Measurements from ENCODE around the gene TBC1D5. TPM values are rescaled to one million over a fixed set of nuclear protein-coding genes. Genes with fewer than 3 reads are reported as not detected.

Gene TBC1D5
- total RNA-seq, 1 donor from 2014 or later: 32.1 TPM

DNA sequence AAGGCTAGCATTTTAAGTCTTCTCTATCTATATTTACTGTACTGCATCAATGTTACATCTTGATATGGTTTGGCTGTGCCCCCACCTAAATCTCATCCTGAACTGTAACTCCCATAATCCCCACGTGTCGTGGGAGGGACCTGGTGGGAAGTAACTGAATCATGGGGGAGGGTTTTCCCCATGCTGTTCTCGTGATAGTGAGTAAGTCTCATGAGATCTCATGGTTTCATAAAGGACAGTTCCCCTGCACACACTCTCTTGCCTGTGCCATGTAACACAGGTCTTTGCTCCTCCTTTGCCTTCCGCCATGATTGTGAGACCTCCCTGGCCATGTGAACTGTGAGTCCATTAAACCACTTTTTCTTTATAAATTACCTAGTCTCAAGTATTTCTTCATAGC lies 161.5 kb downstream of the TBC1D5 start:
- no peak for TF ChIP-seq CTCF (conservative IDR thresholded peaks at IDR 0.05; ENCODE audit: low read depth, low read length)
- no peak overlapping the region for H3K4me3 ChIP-seq (ENCODE audit: low read depth, low read length)
- DNase-seq (ENCODE audit: low read depth): no peak

GRCh38 chr3:17579289-17580031 lies 163.0 kb downstream of the TBC1D5 start:
- DNase-seq (ENCODE audit: low read depth): no peak
- no peak overlapping the region for H3K4me3 ChIP-seq (ENCODE audit: low read depth, low read length)
- no peak for TF ChIP-seq CTCF (conservative IDR thresholded peaks at IDR 0.05; ENCODE audit: low read depth, low read length)

DNA sequence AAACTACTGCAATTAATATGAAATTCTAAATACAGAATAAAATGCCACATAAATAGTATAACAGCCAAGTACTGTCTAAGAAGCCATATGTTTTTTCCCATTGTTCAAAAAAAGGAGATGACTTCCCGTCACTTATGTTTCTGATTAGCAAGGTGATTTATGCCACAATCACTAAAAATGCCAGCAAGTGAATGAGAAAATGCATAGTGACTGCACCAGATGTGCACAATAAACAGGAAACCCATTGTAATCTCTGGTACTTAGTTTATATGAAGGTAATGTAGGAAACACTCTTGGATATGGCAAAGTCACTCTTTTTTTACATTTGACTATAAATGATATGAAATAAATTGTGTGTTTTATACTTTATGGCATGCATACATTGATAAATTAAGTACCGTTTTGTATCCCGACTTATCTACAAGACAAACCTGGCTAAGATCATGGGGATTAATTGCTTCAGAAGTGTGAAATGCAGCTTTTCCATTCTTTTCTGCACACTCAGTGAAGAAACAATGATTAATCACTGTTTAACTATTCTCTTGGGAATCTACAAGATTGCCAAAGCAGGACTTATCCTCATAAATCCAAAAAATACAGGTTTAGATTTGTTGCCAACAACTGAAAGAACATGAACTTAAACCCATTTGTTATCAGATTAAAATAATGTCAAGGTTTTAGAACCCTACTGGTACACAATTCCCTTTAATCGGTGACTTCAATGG lies 164.5 kb downstream of the TBC1D5 start:
- H3K4me3 ChIP-seq (ENCODE audit: low read depth, low read length): no peak overlapping the region
- TF ChIP-seq CTCF (conservative IDR thresholded peaks at IDR 0.05; ENCODE audit: low read depth, low read length): no peak
- DNase-seq (ENCODE audit: low read depth): peak; percentile 51

GRCh38 chr3:17573396-17573795 lies 169.0 kb downstream of the TBC1D5 start:
- no peak for TF ChIP-seq CTCF (conservative IDR thresholded peaks at IDR 0.05; ENCODE audit: low read depth, low read length)
- DNase-seq (ENCODE audit: low read depth): no peak
- H3K4me3 ChIP-seq (ENCODE audit: low read depth, low read length): no peak overlapping the region

- TF ChIP-seq CTCF (conservative IDR thresholded peaks at IDR 0.05; ENCODE audit: low read depth, low read length): no peak
- no peak for DNase-seq (ENCODE audit: low read depth)
- no peak overlapping the region for H3K4me3 ChIP-seq (ENCODE audit: low read depth, low read length)
Observed at GRCh38 chr3:17571686-17572085, 170.7 kb downstream of the TBC1D5 start.

DNA sequence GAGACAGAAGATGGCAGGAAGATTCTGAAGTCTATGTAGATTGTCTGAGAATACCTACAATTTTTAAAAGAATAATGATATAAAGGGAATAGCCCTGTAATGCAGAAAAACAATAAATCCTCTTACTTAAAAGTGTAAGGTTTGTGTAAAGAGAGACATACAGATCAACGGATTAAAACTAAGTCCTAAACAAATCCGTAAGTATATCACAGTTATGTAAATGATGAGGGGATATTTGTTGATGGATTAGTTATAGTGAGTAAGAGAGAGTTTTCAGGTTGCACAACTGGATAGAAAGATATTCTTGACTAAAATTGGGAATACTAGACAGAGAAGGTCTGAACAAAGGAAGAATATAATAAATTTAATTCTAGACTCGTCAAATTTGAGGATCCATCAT lies 179.6 kb downstream of the TBC1D5 start:
- no peak for DNase-seq (ENCODE audit: low read depth)
- no peak overlapping the region for H3K4me3 ChIP-seq (ENCODE audit: low read depth, low read length)
- TF ChIP-seq CTCF (conservative IDR thresholded peaks at IDR 0.05; ENCODE audit: low read depth, low read length): no peak

Measured in epithelial cell of proximal tubule (primary cell).